IMR-90 (cell line): Measurements from ENCODE around the gene PMM2. TPM values are rescaled to one million over a fixed set of nuclear protein-coding genes. Genes with fewer than 3 reads are reported as not detected.

Experiments used
- ATAC-seq: fragments of 200-7000 bp; cut with Tn5 transposase; 2 replicates; pipeline ENCODE4 v1.9.1; 2020; ENCODE audit warnings: low read depth, mild to moderate bottlenecking, moderate library complexity
- BruUV-seq: library from RNA; stranded (reverse); fragments of 400-500 nt; replicated peaks from 2 replicates; lab custom pipeline; 2021; lab: Mats Ljungman, UMichigan
- CTCF ChIA-PET: fragments of 300-600 bp; formaldehyde crosslinking; extraction: SDS; loops from one replicate; lab custom pipeline; 2021; ENCODE audit warnings: antibody characterized with exemption; lab: Yijun Ruan, JAX
- POLR2A ChIA-PET: fragments of 300-600 bp; sonication (Branson Sonifier 250); formaldehyde crosslinking; loops from one replicate; lab custom pipeline; 2022; ENCODE audit warnings: antibody characterized with exemption; ENCODE audit not compliant: unreplicated experiment; lab: Charles Lee
- DNase-seq: peaks from one replicate; pipeline ENCODE4 v3.0.0; 2013
- H2AFZ ChIP-seq: replicated peaks from 2 replicates; pipeline ENCODE3; 2013; ENCODE audit warnings: low read length, mild to moderate bottlenecking; ENCODE audit not compliant: poor library complexity
- H2AK5ac ChIP-seq: 2 replicates; pipeline ENCODE4 v1.6.1; 2013; ENCODE audit warnings: low read depth, low read length, inconsistent platforms
- H2AK9ac ChIP-seq: replicated peaks from 2 replicates; pipeline ENCODE3; 2013; ENCODE audit warnings: mild to moderate bottlenecking, low read depth, low read length, moderate library complexity; ENCODE audit not compliant: poor library complexity
- H2BK120ac ChIP-seq: 2 replicates; pipeline ENCODE4 v1.6.1; 2013; ENCODE audit warnings: low read depth, low read length, inconsistent platforms
- H2BK15ac ChIP-seq: 3 replicates; pipeline ENCODE4 v1.6.1; 2013; ENCODE audit warnings: low read depth, low read length, inconsistent platforms
- H2BK20ac ChIP-seq: 2 replicates; pipeline ENCODE4 v1.6.1; 2013; ENCODE audit warnings: low read depth, mild to moderate bottlenecking, inconsistent platforms, low read length, moderate library complexity
- H2BK5ac ChIP-seq: 2 replicates; pipeline ENCODE4 v1.6.1; 2013; ENCODE audit warnings: mild to moderate bottlenecking, low read depth, low read length, inconsistent platforms; ENCODE audit not compliant: poor library complexity, severe bottlenecking
- H3K14ac ChIP-seq: replicated peaks from 2 replicates; pipeline ENCODE4 v1.6.1; 2013; ENCODE audit warnings: low read depth, low read length, inconsistent platforms
- H3K18ac ChIP-seq: 2 replicates; pipeline ENCODE4 v1.6.1; 2013; ENCODE audit warnings: low read depth, low read length, control low read depth
- H3K23ac ChIP-seq: 2 replicates; pipeline ENCODE4 v1.6.1; 2013; ENCODE audit warnings: low read depth, low read length, inconsistent platforms
- H3K27ac ChIP-seq: 2 replicates; pipeline ENCODE4 v1.5.1; 2013; ENCODE audit warnings: mild to moderate bottlenecking, control low read depth, low read length; ENCODE audit not compliant: insufficient read depth
- H3K27me3 ChIP-seq: 2 replicates; pipeline ENCODE4 v1.6.1; 2013; ENCODE audit warnings: low read length; ENCODE audit not compliant: control insufficient read depth, insufficient read depth
- H3K36me3 ChIP-seq: 2 replicates; pipeline ENCODE4 v1.6.1; 2013; ENCODE audit warnings: low read length, mixed read lengths; ENCODE audit not compliant: control insufficient read depth, insufficient read depth
- H3K4ac ChIP-seq: 2 replicates; pipeline ENCODE4 v1.6.1; 2013; ENCODE audit warnings: low read depth, low read length, inconsistent platforms
- H3K4me1 ChIP-seq: 2 replicates; pipeline ENCODE4 v1.6.1; 2013; ENCODE audit warnings: low read length, mixed read lengths; ENCODE audit not compliant: control insufficient read depth, insufficient read depth
- H3K4me2 ChIP-seq: 2 replicates; pipeline ENCODE4 v1.6.1; 2013; ENCODE audit warnings: low read depth, mild to moderate bottlenecking, control low read depth, low read length, moderate library complexity
- H3K4me3 ChIP-seq: 2 replicates; pipeline ENCODE4 v1.5.1; 2013; ENCODE audit warnings: low read depth, mild to moderate bottlenecking, control low read depth, low read length, moderate library complexity; ENCODE audit not compliant: insufficient read depth
- H3K56ac ChIP-seq: 2 replicates; pipeline ENCODE4 v1.6.1; 2013; ENCODE audit warnings: low read length, inconsistent platforms; ENCODE audit not compliant: insufficient read depth; ENCODE audit errors: extremely low read depth
- H3K79me1 ChIP-seq, 2 experiments: 2 replicates each; pipeline ENCODE4 v1.6.1; 2013; ENCODE audit warnings: low read length in 2 of 2, inconsistent platforms in 1 of 2, low read depth in 1 of 2
- H3K9ac ChIP-seq: 2 replicates; pipeline ENCODE4 v1.6.1; 2013; ENCODE audit warnings: low read depth, low read length, control low read depth
- H3K9me1 ChIP-seq: 2 replicates; pipeline ENCODE4 v1.6.1; 2013; ENCODE audit warnings: low read length, inconsistent platforms; ENCODE audit not compliant: insufficient read depth
- H3K9me3 ChIP-seq: 2 replicates; pipeline ENCODE4 v1.6.1; 2013; ENCODE audit warnings: low read length; ENCODE audit not compliant: control insufficient read depth, insufficient read depth
- H4K20me1 ChIP-seq: 2 replicates; pipeline ENCODE4 v1.6.1; 2013; ENCODE audit warnings: low read length, inconsistent platforms; ENCODE audit not compliant: insufficient read depth
- H4K5ac ChIP-seq: 2 replicates; pipeline ENCODE4 v1.6.1; 2013; ENCODE audit warnings: mild to moderate bottlenecking, low read depth, low read length, control low read depth
- H4K8ac ChIP-seq, 2 experiments: 2 replicates each; pipeline ENCODE4 v1.6.1; 2013; ENCODE audit warnings: low read depth in 2 of 2, low read length in 2 of 2, control low read depth in 1 of 2, inconsistent platforms in 1 of 2
- H4K91ac ChIP-seq: 2 replicates; pipeline ENCODE4 v1.6.1; 2013; ENCODE audit warnings: low read depth, low read length, inconsistent platforms; ENCODE audit not compliant: insufficient read depth
- CEBPB ChIP-seq: IDR thresholded peaks from 2 replicates; pipeline ENCODE4 v1.6.1; 2012; ENCODE audit warnings: low read depth, low read length, improper control_type of control experiment
- NFE2L2 ChIP-seq: fragments of 150-350 bp; IDR thresholded peaks from 2 replicates; pipeline ENCODE4 v1.6.1; 2016; ENCODE audit warnings: low read depth, mild to moderate bottlenecking, low read length
- RFX5 ChIP-seq: IDR thresholded peaks from 2 replicates; pipeline ENCODE4 v1.8.0; 2012; ENCODE audit warnings: low read depth, mild to moderate bottlenecking, low read length, moderate library complexity
- WGBS, 2 experiments: methylation state at CpG; one replicate each; pipeline versions ENCODE4 v1.1.5 to v1.1.7; 2013; ENCODE audit warnings: missing lambda C conversion rate in 2 of 2; ENCODE audit not compliant: insufficient read length in 1 of 2; ENCODE audit errors: extremely low coverage in 2 of 2; 5-methylcytosine and 5-hydroxymethylcytosine counted together
- dilution Hi-C: fragments of 300-500 bp; cut with HindIII; formaldehyde crosslinking; loops from one replicate; pipeline ENCODE4 v1.14.3; 2018; ENCODE audit warnings: low sequenced_read_pairs; ENCODE audit not compliant: unreplicated experiment
- in situ Hi-C: fragments of 300-500 bp; cut with MboI; formaldehyde crosslinking; loops from 3 replicates; pipeline ENCODE4 v1.14.3; 2019; ENCODE audit warnings: low sequenced_read_pairs, inconsistent platforms, mixed read lengths
- intact Hi-C: fragments of 100-400 bp; cut with micrococcal nuclease; formaldehyde crosslinking; loops from 2 replicates; pipeline ENCODE4 v1.10.0; 2022
- polyA plus RNA-seq, 3 experiments: library from polyadenylated mRNA; depleted of rRNA; stranded (reverse); fragments of >200 nt; gene quantifications; 2 replicates each; pipeline ENCODE4 v1.2.3, GENCODE V29; 2012; ENCODE audit warnings: low replicate concordance in 1 of 3
- total RNA-seq: library from RNA; depleted of rRNA; stranded (reverse); fragments of >200 nt; gene quantifications from 2 replicates; pipeline ENCODE4 v1.2.3, GENCODE V29; 2012

The PMM2 gene
- total and polyA plus RNA-seq, 2 of the 4 experiments (the other 2 are of a cell fraction) = 25.8 to 38.9 TPM

DNA sequence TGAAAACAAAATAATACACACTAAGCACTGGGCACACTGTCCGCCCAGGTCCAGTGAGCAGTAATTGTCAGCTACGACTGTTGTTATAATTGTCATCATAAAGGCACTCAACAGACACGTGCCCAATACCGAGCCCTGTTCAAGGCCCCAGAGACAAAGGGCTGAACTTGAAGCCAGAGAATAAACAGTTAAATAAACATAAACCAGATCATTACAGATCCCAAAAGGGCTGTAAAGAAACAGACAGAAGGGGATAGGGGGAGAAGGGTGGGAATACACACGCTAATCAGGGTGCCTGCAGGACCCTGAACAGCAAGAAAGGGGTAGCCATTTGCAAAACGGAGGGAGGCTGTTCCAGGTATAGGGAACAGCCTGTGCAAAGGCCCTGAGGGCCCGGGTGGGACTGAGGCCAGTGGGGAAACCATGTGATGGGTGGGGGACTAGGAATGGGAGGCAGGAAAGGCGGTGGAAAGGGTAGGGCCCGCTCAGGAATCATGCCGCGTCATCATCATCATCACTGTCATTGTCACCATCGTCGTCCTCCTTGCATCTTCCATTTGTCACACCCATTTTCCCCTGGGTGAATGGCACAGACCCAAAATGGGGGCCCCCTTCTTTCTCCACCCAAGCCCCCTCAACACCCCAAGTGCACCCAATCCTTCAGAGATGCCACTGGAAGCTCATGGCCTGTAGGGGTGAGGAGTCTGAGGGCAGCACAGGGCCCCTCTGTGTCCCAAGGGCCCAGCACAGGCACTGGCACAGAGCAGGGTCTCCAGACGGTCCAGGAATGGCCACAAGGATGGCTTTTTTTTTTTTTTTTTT, 64.9 kb downstream of the PMM2 start:
- no peak overlapping the region for H3K9ac ChIP-seq
- no peak overlapping the region for H3K4me2 ChIP-seq
- no peak overlapping the region for H3K18ac ChIP-seq
- dilution Hi-C loops = no loop called here
- no peak overlapping the region for H3K23ac ChIP-seq
- no peak overlapping the region for H2AK5ac ChIP-seq
- intact Hi-C loops = no loop called here
- in situ Hi-C loops = no loop called here
- peaks cover 3 to 97% of the 10 kb centered on the region in 2 experiments for H3K79me1 ChIP-seq
- no peak overlapping the region for H3K27ac ChIP-seq
- H3K9me1 ChIP-seq = peaks cover 19% of the 10 kb centered on the region
- DNase-seq = no peak
- H2AK9ac ChIP-seq = no peak overlapping the region
- H4K20me1 ChIP-seq = peaks cover 87% of the 10 kb centered on the region
- ChIA-PET POLR2A (no interaction called here), CTCF (no interaction called here)
- no peak overlapping the region for H3K4me3 ChIP-seq
- H3K4me1 ChIP-seq = peaks cover 31% of the 10 kb centered on the region
- H4K5ac ChIP-seq = no peak overlapping the region
- H3K56ac ChIP-seq = no peak overlapping the region
- H3K14ac ChIP-seq = no peak overlapping the region
- no peak overlapping the region for H4K8ac ChIP-seq
- 100% methylated on average over 2 of the region's 14 CpGs; no CpG with 5 or more reads in 1 of the 2 experiments for WGBS, 2 experiments
- no peak overlapping the region for H2BK20ac ChIP-seq
- no peak overlapping the region for H2BK120ac ChIP-seq
- H3K27me3 ChIP-seq = no peaks in the 10 kb centered on the region
- no peak overlapping the region for H3K4ac ChIP-seq
- no peaks in the 10 kb centered on the region for H3K9me3 ChIP-seq
- no peak for TF ChIP-seq NFE2L2
- no peak for TF ChIP-seq RFX5
- TF ChIP-seq CEBPB = no peak
- no peak for ATAC-seq
- H4K91ac ChIP-seq = no peak overlapping the region
- H2BK5ac ChIP-seq = no peak overlapping the region
- no TSS peak for BruUV-seq
- H3K36me3 ChIP-seq = peaks cover 20% of the 10 kb centered on the region
- no peak overlapping the region for H2AFZ ChIP-seq
- no peak overlapping the region for H2BK15ac ChIP-seq
